ENCODE results near the gene SMIM3.
"Not testable (repeated sequence)": the region's sequence is repeated elsewhere in the genome, so short reads cannot be mapped to it uniquely, and the experiment has no call there.

The SMIM3 gene

DNA sequence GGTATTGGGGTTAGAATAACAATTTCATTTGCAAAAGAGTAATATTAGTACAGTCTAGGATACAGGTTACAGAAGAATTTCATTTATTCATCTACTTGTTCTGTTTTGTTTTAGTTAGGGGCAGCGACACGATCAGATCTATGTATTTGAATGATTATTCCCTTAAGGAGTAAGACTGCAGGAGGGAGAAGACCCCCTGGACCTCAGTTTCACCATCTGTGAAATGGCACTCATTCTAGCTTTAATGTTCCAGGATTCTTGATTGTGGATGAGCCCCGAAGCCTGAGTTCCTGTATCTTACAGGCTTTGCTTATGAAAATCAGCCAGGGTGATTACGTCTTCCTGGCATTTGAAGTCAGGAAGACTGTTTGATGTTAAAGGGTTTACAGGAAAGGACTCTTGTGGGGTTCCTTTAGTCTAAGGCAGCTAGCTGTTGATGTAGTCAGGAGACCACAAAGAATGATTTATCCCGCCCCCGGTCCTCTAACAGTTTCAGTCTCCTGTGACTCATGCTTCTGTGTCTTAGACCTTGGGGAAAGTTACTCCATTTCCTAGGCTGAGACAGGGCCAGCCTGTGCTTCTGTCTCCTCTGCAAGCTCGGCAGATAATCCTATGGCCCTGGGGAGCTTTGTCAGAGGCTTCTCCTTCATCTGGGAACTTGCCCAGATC lies 11.5 kb downstream of the SMIM3 start:
- in situ Hi-C loops (cut with HindIII; ENCODE audit: low sequenced_read_pairs), result loop anchor here (5.0 kb wide), 1 partner anchor 38 kb away; no protein-coding TSS in a partner anchor

DNA sequence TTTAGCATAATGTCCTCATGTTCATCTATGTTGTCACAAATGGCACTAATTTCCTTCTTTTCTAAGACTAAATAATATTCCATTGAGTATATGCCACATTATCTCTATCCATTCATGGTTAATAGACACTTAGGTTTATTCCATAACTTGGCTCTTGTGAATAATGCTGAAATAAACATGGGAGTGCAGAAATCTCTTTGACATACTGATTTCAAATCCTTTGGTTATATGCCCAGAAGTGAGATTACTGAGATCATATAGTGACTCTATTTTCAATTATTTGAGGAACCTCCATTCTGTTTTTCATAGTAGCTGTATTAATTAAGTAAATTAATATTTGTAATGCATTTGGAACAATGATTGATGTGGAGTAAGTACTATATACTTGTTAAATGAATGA lies 13.0 kb downstream of the SMIM3 start:
- in situ Hi-C loops (cut with HindIII; ENCODE audit: low sequenced_read_pairs), result no loop called here

DNA sequence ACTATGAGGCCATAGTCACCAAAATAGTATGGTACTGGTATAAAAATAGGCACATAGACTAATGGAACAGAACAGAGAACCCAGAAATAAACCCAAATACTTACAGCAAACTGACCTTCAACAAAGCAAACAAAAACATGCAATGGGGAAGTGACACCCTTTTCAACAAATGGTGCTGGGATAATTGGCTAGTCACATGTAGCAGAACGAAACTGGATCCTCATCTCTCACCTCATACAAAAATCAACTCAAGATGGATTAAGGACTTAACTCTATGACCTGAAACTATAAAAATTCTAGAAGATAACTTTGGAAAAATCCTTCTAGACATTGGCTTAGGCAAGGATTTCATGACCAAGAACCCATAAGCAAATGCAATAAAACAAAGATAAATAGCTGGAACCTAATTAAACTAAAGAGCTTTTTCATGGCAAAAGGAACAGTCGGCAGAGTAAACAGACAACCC lies 14.9 kb downstream of the SMIM3 start:
- in situ Hi-C loops (cut with HindIII; ENCODE audit: low sequenced_read_pairs), result not testable (repeated sequence)

DNA sequence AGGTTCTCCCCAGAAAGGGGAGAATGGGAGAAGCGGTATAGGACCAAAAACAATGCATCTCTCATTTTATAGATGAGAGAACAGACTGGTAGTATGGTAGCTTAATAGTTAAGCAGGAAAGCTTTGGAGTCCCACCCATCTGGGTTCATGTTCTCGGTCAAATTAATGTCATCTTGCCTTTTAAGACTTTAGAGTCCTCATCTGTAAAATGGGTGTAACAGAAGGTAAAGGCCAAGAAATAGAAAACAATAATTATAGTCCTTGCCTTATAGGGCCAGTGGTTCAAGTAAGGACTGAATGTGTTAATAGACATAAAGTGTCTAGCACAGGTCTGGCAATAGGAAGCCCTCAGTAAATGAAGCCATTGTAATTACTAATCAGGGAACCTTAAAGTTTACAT lies 16.4 kb downstream of the SMIM3 start:
- in situ Hi-C loops (cut with HindIII; ENCODE audit: low sequenced_read_pairs), result no loop called here

DNA sequence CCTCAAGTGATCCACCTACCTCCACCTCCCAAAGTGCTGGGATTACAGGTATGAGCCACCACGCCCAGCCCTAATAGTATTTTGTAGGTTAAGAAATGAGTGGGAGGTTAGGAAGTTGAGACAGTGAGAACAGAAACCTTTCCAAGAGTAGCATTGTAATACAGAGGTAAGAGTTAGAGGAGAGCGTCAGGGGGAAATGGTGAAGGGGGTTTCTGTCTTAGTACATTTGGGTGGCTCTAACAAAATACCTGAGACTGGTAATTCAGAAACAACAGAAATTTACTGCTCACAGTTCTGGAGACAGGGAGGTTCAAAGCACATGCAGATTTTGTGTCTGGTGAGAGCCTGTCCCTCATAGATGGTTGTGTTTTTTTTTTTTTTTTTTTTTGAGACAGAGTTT lies 18.8 kb downstream of the SMIM3 start:
- in situ Hi-C loops (cut with HindIII; ENCODE audit: low sequenced_read_pairs), result no loop called here

DNA sequence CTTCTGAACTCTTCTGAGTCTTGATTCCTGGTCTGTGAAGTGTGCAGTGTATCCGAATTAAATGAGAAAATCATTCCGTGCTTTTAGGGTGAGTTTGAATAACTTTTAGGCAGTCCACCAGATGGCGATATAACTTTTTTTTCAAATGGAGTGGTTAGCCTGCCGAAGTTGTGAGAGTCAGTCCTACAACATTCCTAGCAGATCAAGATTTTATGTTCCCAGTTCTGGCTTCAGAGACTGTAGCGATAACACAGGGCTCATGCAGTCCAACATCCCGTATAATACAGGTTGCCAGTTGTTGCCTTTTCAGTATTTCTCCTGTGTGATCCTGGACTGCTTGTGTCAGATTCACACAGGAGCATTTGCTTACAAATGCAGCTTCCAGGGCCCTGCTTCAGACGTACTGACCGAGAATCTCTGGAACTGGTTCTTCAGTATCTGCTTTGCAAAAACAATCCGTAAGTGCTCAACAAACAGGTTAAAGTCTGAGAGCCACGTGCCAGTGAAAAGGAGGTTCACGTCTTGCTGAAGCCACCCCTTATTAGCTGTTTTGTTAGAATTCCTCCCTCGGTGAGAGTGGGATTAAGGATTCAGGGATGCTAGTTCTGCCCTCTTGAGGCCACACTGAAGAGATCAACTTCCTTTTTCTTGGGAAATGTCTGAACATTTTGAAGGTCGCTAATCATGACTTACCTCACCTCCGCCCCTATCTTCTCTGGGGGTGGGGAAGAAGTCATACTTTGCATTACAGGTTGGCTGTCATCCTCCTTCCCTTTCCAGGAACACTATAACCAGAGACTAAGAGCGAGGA lies 22.8 kb downstream of the SMIM3 start:
- in situ Hi-C loops (cut with HindIII; ENCODE audit: low sequenced_read_pairs), result no loop called here

DNA sequence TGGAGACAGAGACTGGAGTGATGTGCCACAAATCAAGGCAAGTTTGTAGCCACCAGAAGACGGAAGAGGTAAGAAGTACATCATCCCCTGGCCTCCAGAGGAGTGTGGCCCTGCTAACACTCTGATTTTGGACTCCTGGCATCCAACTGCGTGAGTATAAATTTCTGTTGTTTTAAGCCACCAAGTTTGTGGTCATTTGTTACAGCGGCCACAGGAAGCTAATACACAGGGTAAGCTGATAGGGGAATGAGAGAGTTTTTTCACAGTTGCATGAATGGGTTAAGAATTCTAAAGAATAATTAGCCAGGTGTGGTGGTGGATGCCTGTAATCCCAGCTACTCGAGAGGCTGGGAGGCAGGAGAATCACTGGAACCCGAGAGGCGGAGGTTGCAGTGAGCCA lies 25.8 kb downstream of the SMIM3 start:
- in situ Hi-C loops (cut with HindIII; ENCODE audit: low sequenced_read_pairs), result no loop called here

DNA sequence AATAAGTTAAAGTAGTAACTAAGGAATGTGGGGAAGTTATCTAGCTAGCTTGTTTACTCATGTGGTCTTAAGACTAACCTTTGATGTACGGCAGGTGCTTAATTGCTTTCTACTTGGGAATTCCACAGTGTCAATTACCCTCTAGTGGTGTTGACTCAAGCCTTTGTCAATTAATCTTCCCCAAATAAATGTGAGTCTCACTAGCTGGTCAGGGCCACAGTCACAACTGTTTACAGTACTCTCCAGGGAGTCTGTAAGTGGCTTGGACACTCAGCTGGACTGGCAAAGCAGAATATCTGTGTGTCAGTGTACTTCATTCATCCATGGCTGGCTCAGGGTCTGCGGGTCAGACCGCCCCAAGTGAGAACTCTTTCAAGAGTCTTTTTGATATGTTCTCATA lies 30.8 kb downstream of the SMIM3 start:
- in situ Hi-C loops (cut with HindIII; ENCODE audit: low sequenced_read_pairs), result no loop called here

DNA sequence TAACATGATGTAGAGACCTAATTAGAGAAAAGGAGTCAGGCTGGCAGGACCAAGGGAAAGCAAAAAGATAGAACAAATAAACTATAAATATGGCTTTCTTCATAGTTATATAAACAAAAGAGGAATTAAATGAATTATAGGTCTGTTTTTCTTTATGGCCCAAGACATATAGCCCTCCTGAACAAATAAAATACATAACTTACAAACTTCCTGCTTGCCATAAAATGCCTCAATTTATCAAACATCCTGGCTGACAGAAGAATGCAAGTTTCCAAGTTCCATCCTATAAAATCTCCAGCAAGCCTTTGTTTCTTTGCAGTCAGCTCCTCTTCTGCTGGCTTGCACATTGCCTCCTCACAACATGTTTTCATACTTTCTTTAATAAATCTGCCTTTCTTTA lies 36.5 kb downstream of the SMIM3 start:
- in situ Hi-C loops (cut with HindIII; ENCODE audit: low sequenced_read_pairs), result no loop called here

DNA sequence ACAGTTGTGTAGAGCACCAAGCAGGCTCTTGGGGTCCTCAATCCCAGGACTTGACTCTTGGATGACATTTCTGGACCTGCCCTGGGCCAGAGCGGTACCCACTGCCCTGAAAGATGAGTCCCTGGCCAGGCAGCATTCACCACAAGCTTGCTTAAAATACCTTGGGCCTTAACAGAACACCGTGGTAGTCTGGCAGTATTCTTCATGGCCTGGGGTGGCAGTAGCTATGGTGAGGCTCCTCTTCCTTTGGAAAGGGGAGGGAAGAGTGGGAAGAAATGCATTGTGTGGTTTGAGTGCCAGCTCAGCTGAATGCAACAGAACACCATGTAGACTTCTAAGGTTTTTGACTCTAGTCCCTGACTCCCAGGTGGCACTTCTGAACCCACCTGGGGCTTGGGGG lies 38.4 kb downstream of the SMIM3 start:
- in situ Hi-C loops (cut with HindIII; ENCODE audit: low sequenced_read_pairs), result no loop called here

DNA sequence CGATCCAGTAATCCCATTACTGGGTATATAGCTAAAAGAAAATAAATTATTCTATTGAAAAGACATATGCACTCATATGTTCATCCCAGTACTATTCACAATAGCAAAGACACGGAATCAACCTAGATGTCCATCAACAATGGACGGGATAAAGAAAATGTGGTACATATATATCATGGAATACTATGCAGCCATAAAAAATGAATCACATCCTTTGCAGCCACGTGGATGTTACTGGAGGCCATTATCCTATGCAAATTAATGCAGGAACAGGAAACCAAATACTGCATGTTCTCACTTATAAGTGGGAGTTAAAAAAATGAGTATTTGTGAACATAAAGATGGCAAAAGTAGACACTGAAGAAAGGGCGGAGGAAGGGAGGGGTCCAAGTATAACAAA lies 51.2 kb downstream of the SMIM3 start:
- in situ Hi-C loops (cut with HindIII; ENCODE audit: low sequenced_read_pairs), result no loop called here

DNA sequence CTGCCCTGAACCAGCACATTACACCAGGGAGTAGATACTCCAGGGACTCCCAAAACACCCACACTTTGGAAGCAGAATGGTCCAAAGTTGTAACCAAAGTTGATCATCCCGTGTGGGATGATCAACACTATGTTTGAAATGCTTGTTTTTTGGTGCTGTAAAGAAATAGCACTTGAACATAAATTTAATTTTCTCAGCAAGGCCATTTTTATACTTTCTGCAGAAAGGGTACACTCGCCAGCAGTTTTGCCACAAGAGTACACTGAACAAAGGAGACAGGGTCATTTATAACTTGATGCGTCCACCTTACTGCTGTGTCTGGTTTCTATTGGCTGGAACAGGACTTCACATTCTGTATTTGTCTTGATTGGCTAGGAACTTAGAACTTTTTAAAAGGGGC lies 53.3 kb downstream of the SMIM3 start:
- in situ Hi-C loops (cut with HindIII; ENCODE audit: low sequenced_read_pairs), result not testable (repeated sequence)

DNA sequence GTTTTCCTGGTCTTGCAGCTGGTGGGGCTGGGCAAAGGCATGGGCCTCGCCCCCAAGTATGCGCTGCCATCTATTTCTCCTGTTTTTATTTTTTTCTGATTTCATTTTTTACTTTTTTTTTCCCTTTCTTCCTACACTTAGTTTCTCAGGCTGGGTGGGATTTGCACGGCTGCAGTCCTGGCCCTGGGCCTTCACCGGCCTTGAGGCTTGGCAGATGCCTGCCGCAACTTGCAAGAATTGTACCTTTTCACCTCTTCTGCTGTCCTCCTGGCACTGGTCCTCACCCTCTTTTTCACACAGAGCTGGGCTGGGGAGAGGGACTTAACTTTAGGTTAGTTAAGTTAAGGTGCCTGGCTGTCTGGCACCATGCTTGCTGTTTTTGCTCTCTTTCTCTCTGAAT lies 57.5 kb downstream of the SMIM3 start:
- in situ Hi-C loops (cut with HindIII; ENCODE audit: low sequenced_read_pairs), result no loop called here

DNA sequence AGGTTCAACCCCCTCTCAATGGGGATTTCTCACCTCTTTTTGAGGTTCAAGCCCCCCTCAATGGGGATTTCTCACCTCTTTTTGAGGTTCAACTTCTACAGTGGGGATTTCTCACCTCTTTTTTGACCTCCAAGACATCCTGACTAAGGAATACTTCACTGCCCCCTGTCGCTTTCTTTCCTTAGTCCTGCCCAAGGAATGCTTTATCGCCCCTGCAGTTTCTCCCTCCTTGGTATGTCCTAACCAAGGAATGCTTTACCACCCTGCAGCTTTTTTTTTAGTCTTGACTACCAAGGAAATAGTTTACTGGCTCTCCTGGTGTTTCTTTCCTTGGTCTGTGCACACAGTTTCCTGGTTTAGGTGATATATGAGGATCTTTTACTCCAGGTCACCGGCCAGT lies 58.1 kb downstream of the SMIM3 start:
- in situ Hi-C loops (cut with HindIII; ENCODE audit: low sequenced_read_pairs), result no loop called here

DNA sequence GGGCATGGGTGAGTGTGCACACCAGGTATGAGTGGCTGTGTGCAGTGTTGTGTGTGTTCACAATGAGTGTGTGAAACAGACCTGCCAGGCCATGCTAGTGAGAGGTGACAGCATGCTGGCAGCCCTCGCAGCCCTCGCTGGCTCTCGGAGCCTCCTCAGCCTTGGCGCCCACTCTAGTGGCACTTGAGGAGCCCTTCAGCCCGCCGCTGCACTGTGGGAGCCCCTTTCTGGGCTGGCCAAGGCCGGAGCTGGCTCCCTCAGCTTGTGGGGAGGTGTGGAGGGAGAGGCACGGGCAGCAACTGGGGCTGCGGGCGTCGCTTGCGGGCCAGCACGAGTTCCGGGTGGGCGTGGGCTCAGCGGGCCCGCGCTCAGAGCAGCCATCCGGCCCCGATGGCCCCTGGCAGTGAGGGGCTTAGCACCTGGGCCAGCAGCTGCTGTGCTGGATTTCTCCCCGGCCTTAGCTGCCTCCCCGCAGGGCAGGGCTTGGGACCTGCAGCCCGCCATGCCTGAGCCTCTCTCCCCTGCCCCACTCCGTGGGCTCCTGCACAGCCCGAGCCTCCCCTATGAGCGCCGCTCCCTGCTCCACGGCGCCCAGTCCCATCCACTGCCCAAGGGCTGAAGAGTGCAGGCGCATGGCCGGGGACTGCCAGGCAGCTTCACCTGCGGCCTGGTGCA lies 66.8 kb downstream of the SMIM3 start:
- in situ Hi-C loops (cut with HindIII; ENCODE audit: low sequenced_read_pairs), result not testable (repeated sequence)

DNA sequence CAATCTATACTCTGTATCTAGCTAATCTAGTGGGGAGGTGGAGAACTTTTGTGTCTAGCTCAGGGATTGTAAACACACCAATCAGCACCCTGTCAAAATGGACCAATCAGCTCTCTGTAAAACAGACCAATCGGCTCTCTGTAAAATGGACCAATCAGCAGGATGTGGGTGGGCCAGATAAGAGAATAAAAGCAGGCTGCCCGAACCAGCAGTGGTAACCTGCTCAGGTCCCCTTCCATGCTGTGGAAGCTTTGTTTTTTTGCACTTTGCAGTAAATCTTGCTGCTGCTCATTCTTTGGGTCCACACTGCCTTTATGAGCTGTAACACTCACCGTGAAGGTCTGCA lies 67.7 kb downstream of the SMIM3 start, which contains the start of gene IRGM:
TSS of gene IRGM (plus strand) at position 214 of the 346 bp plus-strand sequence. CDS start 1,603 bp downstream, outside the sequence.
- in situ Hi-C loops (cut with HindIII; ENCODE audit: low sequenced_read_pairs), result not testable (repeated sequence)

Data from endothelial cell of hepatic sinusoid (primary cell).